Measurements from ENCODE around the gene RAB11FIP5.

GRCh38 chr2:73111073-73112025, 1.4 kb downstream of the RAB11FIP5 start:
- TF ChIP-seq POLR2A (IDR thresholded peaks at IDR 0.05) (no peak), CTCF (IDR thresholded peaks at IDR 0.05) (no peak), EP300 (IDR thresholded peaks at IDR 0.05) (no peak)
